T-helper 2 cell (primary cell): ENCODE measurements around the gene RBM10.

ENCODE experiments used
- DNase-seq, 5 experiments: peaks; one replicate each; pipeline versions ENCODE4 v3.0.0 to v3.0.0-alpha.2; 2012 to 2022

RBM10 gene

DNA sequence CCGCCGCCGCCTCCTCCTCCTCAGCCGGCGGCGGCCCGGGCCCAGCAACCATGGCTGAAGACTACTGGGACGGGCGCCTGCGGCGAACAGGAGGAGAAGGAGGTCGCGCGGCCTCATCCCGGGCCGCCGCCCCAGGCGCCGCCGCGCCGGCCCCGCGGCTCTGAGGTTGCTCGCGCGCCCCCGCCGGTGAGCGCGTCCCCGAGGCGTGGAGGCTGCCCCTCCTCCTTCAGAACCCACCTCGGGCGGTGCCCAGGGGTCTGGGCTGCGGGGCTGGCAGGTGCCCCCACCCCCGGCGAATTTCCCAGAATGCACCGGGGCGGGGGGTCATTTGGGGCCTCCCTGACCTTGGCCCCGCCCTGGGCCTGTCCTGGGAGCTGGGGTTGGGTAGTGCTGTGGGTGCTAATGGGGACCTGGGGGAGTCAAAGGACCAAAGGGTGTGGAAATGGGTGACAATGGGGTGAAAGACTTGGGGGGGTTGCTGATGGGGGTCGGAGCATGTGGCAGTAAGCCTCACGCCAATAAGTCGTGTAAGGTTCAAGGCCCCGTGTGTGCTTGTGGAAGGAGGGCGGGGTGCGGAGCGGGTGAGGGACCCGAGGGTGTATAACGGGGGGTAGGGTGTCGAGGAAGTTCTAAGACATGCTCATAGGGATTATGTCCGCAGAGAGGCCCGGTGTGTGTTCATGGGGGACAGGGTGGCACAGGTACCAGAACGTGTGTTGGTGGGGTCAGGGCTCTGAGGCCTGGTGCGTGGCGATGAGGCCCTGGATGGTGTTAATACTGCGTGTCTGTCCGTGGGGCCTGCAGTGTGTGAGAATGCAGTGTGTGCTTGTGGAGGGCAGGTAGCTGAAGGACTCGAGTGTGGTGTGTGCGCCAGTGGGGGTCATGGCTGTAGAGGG lies 74.1 kb downstream of the RBM10 start:
- DNase-seq = peak; percentile 17 to 56 (median 28)

- no peak for DNase-seq
These were observed 76.7 kb downstream of the RBM10 start for GRCh38 chrX:47221756-47222155.

DNA sequence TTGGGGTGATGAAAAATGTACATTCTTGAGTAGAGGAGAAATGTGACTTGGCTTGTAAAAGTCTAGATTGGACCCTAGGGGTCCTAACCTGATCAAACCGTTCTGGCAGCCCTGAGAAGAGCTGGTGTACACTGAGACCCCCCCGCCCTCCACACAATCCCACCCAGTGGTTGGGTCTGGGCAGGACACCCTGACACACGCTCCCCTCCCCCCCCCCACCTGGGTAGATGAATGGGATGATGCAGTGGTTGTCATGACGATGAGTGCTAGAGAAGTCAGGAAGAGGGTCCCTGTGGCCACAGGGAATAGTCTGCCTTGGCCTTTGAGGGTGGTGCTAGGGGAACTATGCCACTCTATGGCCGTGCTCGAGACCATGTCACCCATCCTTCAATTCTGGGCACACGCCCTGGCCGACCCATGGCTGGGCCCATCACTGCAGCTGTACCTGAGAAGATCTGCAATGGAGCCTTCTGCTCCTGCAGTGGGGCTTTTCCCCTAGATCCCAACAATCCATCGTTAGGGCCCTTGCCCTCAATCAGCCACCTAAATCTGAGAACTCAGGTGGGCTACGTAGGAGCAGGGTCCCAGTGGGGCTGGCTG lies 77.8 kb downstream of the RBM10 start:
- DNase-seq = no peak

DNA sequence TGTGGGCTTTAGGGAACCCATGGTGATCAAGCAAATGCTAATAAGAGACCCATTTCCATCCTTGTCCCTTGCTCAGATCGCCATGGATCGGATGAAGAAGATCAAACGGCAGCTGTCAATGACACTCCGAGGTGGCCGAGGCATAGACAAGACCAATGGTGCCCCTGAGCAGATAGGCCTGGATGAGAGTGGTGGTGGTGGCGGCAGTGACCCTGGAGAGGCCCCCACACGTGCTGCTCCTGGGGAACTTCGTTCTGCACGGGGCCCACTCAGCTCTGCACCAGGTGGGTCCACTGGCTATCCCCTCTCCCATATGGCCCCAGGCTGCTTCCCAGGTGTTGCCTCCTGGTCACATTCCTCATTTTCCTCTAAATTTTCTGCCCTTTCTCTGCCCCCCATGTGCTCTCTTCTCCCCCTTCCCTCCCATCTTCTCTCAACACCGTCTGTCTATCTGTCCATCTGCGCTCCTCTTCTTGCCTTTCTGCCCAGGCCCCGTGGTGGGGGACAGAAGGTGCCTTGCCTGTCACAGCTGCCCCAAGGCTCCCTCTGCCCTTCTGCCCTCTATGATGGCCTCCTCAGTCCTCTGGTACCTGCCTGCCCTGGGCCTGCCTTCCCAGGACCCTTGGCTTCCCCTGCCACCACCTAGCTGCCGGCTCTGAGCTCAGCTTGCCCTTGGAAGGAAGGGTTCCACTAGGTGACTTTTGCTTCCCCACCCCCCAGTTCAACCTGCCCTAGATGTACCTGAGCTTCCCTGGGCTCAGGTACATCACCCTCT lies 78.6 kb downstream of the RBM10 start:
- DNase-seq = no peak

DNA sequence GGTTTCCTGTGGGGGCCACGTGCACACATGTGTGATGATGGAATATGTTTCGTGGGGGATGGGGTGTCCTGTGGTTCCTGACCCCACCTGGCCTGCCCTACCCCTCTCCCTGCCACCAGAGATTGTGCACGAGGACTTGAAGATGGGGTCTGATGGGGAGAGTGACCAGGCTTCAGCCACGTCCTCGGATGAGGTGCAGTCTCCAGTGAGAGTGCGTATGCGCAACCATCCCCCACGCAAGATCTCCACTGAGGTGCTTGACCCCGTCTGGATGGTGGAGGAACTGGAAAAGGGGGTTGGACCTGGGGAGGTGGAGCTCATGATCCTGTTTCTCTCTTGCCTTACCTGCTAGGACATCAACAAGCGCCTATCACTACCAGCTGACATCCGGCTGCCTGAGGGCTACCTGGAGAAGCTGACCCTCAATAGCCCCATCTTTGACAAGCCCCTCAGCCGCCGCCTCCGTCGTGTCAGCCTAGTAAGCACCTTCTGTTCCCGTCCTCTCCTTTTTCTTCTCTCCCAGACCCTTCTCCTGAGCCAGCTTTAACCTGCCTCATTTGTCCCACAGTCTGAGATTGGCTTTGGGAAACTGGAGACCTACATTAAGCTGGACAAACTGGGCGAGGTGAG lies 79.4 kb downstream of the RBM10 start:
- DNase-seq = no peak

- DNase-seq = no peak
These were observed 79.9 kb downstream of the RBM10 start for GRCh38 chrX:47224896-47225290.

DNA sequence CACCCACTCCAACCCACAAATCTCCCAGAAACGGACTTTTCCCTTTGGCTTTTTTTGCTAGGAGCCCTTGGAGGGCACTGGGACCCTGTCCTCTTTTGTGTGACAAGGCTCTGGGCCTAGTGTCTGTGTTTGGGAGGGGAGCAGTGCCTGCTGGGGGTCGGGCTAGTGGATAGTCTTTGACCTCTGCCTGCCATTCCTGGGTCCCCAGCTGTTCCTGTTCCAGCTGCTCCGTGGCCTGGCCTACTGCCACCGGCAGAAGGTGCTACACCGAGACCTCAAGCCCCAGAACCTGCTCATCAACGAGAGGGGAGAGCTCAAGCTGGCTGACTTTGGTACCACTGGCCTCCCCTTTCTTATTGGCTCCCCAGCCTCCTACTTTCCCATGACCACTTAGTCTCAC lies 81.0 kb downstream of the RBM10 start:
- no peak for DNase-seq

DNA sequence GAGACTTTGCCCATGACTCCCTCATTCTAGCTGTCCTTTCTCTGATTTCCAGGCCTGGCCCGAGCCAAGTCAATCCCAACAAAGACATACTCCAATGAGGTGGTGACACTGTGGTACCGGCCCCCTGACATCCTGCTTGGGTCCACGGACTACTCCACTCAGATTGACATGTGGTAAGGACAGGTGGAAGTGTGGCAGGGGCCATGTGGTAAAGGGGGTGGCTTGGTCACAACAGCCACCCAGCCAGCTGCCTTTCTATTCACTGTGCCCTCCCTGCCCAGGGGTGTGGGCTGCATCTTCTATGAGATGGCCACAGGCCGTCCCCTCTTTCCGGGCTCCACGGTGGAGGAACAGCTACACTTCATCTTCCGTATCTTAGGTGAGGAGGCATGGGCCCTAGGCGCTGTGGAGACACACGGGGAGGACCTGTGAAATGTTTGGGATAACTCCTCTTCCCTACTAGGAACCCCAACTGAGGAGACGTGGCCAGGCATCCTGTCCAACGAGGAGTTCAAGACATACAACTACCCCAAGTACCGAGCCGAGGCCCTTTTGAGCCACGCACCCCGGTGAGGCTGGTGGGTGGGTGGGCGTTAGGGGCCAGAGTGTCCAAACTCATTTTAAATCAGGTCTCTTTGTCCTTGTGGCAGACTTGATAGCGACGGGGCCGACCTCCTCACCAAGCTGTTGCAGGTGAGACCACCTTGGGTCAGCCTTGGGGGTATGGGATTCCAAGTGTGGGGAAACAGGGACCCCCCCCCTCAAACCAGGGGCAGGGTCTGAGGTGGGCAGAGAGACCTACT lies 81.7 kb downstream of the RBM10 start:
- DNase-seq = no peak

- no peak for DNase-seq
These were observed 82.2 kb downstream of the RBM10 start for GRCh38 chrX:47227334-47227583.

DNA sequence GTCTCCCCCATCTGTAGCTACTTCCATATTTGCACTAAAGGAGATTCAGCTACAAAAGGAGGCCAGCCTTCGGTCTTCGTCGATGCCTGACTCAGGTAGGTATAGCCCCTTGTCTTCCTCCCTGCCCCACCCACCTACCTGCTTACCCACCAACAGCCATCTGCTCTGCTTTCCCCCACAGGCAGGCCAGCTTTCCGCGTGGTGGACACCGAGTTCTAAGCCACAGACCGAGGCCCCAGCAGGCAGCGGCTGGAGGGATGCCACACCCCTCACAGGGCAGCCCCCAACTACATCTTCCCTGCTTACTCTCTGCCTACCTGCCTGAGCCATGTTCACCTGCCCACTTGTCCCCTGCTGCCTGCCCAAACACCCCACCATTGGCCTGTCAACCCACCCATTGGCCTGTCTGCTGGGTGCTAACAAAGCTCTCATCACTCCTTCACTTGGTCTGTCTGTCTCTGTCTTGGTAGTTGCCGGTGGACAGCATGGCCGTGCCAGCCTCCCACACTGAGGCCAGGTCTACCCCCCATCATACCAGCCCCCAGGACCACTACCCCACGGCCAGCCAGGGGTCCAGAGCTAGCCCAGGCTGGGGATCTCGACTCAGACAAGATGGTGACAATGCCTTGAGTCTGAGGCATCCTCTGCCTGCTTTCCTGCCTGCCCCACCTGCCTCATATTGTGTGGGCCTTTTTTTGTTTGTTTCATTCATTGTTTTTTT lies 83.7 kb downstream of the RBM10 start:
- DNase-seq = no peak

GRCh38 chrX:47229427-47229826 lies 84.4 kb downstream of the RBM10 start:
- DNase-seq = no peak

DNA sequence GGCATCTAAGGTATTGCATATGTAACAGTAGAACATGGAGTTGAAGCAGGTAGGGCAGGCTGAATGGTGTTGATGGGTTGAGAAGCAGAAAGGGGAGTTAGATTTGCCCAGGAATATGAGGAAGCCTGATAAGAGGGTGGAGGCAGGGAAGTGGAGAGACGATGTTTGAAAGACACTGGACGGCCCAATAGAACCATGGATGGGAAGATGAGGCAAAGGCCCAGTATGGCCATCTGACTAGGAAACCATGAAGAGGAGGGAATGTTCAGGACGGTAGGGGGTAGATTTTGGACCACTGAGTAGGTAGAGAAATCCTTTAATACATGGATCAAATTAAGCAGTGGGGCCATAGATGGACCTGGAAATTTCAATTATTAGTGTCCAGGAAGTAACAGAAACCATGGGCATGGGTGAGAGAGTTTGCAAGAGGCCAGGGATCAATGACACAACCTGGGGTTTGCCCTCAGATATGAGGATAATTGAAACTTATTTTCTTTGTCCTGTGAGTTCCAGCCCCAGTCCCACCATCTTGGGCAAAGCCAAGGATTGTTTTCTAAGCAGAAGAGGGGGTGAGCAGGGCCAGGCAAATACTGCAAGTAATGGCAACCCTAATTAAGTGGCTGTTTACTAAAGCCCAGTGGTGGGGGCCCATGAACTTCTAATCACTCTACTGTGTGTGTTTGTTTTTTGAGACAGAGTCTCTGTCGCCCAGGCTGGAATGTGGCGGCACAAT lies 85.3 kb downstream of the RBM10 start:
- DNase-seq = no peak

DNA sequence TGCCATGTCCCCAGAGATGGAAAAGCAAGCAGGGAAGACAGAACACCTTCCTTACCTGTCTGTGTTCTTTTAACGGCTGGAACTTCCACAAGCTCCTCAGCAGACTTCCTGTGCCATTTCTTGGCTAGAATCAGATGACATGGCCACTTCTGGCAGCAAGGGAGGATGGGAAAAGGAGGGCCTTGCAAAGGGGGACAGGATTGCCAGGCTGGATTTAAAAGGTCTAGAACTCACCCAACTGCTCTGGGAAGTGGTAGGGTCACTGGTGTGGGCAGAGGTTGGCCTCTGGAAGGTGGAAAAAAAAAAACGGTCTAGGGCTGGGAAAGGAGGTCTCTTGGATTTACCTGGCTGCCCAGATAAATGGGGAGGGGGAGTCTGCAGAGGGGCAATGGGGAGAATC lies 86.1 kb downstream of the RBM10 start:
- no peak for DNase-seq

DNA sequence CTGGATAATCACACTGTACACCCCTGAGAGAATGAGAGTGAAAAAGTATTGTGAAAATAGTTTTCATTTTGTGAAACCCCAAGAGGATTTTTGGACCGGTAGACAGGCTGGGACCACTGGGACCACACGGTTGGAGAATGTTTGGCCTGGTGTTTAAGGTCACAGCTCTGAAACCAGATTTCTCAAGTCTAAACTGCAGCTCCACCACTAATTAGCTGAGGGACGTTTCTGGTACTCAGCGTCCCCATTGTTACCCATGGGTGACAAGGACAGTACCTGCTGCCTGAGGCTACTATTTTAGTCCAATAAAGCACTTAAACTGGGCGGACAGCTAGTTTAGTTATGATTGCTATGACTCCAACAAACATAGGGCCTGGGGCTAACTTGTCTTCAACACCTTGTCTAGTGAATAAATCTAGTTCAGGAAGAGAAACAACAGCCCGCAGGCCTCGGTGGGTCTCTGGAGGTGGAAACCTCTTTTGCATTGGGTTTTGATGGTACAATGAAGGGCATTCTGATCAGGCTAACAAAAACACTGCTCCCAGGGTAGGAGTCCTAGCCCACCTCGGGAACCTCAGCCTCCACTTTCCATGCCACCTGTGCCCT lies 87.3 kb downstream of the RBM10 start:
- no peak for DNase-seq

DNA sequence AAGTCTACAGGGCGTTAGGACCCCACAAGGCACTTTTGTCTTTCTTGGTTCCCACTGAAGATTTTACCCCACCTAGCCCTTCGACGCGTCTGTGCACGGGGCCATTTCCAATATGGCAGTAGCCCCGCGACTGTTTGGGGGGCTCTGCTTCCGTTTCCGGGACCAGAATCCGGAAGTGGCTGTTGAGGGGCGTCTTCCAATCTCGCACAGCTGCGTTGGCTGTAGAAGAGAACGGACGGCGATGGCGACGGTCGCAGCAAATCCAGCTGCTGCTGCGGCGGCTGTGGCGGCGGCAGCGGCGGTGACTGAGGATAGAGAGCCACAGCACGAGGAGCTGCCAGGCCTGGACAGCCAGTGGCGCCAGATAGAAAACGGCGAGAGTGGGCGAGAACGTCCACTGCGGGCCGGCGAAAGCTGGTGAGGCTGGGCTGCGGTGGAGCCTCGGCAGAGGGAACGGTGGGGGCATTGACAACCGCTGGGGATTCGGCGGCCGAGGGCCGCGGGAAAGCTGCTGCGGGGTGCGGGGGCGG lies 87.8 kb downstream of the RBM10 start, which contains the start of gene USP11:
Gene USP11 (plus strand): TSS at position 207 of the 530 bp plus-strand sequence. CDS start 35 bp downstream, at position 242.
- peak in 3 of 5 experiments; percentile 28 to 74 (median 52) for DNase-seq

GRCh38 chrX:47233333-47234113 lies 88.5 kb downstream of the RBM10 start:
- DNase-seq = peak; percentile 79 to 98 (median 92)

- DNase-seq = no peak
These were observed 89.6 kb downstream of the RBM10 start for GRCh38 chrX:47234583-47234982.

DNA sequence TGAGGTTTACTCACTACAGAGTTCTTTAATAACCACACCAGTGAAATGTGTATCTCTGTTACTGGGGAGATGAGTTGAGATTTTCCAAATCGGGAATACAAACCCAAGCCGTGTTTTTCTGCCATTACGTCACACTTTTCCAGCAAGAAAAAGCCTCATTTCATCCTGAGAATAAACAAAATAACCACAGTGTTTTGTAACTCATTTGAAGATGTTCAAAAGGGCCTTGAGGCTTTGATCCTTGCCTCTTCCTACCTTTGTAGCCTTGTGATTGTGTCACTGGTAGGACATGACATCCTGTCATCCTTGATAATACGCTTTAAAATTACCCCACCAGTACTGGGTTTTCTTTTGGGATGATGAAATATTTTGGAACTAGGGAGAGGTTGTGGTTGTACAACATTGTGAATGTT lies 90.7 kb downstream of the RBM10 start:
- DNase-seq = no peak
